H1 (cell line): Measurements from ENCODE around the gene WDFY3. TPM values are rescaled to one million over a fixed set of nuclear protein-coding genes. Genes with fewer than 3 reads are reported as not detected.

Experiments
- CTCF ChIA-PET: fragments of 300-600 bp; sonication (Branson Sonifier 250); formaldehyde crosslinking; loops from one replicate; lab custom pipeline; 2021; ENCODE audit not compliant: partially characterized antibody; lab: Charles Lee
- POLR2A ChIA-PET: fragments of 300-600 bp; sonication (Branson Sonifier 250); formaldehyde crosslinking; loops from one replicate; lab custom pipeline; 2021; ENCODE audit warnings: inconsistent platforms; ENCODE audit not compliant: partially characterized antibody; lab: Charles Lee
- DNase-seq, 2 experiments: peaks; one replicate each; pipeline versions ENCODE4 v3.0.0 to v3.0.0-alpha.2; 2010 to 2022; ENCODE audit warnings: low spot score in 2 of 2, low read depth in 1 of 2, mixed read lengths in 1 of 2
- FAIRE-seq: peaks from 2 replicates; lab custom pipeline; 2011; peaks lifted over from hg19 to GRCh38; lab: Jason Lieb, UNC
- H2AFZ ChIP-seq: 2 replicates; pipeline ENCODE4 v1.8.1; 2012; ENCODE audit warnings: low read length, inconsistent platforms
- H2AK5ac ChIP-seq: 2 replicates; pipeline ENCODE4 v1.6.1; 2013; ENCODE audit warnings: low read depth, low read length
- H2BK120ac ChIP-seq: replicated peaks from 2 replicates; pipeline ENCODE3; 2013; ENCODE audit warnings: low read depth, low read length, inconsistent platforms
- H2BK12ac ChIP-seq: 2 replicates; pipeline ENCODE4 v1.6.1; 2013; ENCODE audit warnings: low read depth, low read length
- H2BK15ac ChIP-seq: 2 replicates; pipeline ENCODE4 v1.6.1; 2013; ENCODE audit warnings: low read length
- H2BK20ac ChIP-seq: 2 replicates; pipeline ENCODE4 v1.6.1; 2013; ENCODE audit warnings: low read length
- H2BK5ac ChIP-seq: 2 replicates; pipeline ENCODE4 v1.6.1; 2013; ENCODE audit warnings: low read depth, low read length
- H3K14ac ChIP-seq: 2 replicates; pipeline ENCODE4 v1.6.1; 2013; ENCODE audit warnings: inconsistent platforms; ENCODE audit not compliant: insufficient read length
- H3K18ac ChIP-seq: 2 replicates; pipeline ENCODE4 v1.6.1; 2013; ENCODE audit warnings: low read length; ENCODE audit errors: extremely low read depth
- H3K23ac ChIP-seq: 2 replicates; pipeline ENCODE4 v1.6.1; 2013; ENCODE audit warnings: inconsistent platforms; ENCODE audit not compliant: insufficient read length
- H3K23me2 ChIP-seq: 2 replicates; pipeline ENCODE4 v1.6.1; 2013; ENCODE audit warnings: low read depth, low read length
- H3K27ac ChIP-seq: 2 replicates; pipeline ENCODE4 v1.6.1; 2011; ENCODE audit warnings: low read depth, low read length, inconsistent platforms
- H3K27me3 ChIP-seq, 4 experiments: replicated peaks in 1 of 4; 1 replicate in 1 of 4; 2 replicates in 3 of 4; pipeline versions ENCODE4 v1.6.1 to v1.8.1; 2011 to 2013; ENCODE audit warnings: low read length in 3 of 4, mild to moderate bottlenecking in 3 of 4, inconsistent platforms in 2 of 4, mixed read lengths in 2 of 4, moderate library complexity in 1 of 4; ENCODE audit not compliant: control insufficient read depth in 3 of 4, insufficient read depth in 3 of 4; ENCODE audit errors: extremely low read depth in 1 of 4
- H3K36me3 ChIP-seq, 4 experiments: 2 replicates each; pipeline versions ENCODE4 v1.6.1 to v1.8.1; 2011 to 2013; ENCODE audit warnings: mild to moderate bottlenecking in 4 of 4, low read length in 3 of 4, moderate library complexity in 2 of 4, control low read depth in 1 of 4, inconsistent platforms in 1 of 4; ENCODE audit not compliant: insufficient read depth in 4 of 4, control insufficient read depth in 2 of 4
- H3K4ac ChIP-seq: replicated peaks from 2 replicates; pipeline ENCODE3; 2013; ENCODE audit warnings: low read length, low read depth, mixed read lengths, inconsistent platforms; ENCODE audit not compliant: insufficient read length
- H3K4me1 ChIP-seq, 4 experiments: replicated peaks in 1 of 4; 1 replicate in 1 of 4; 2 replicates in 3 of 4; pipeline versions ENCODE4 v1.6.1 to v1.8.1; 2011 to 2013; ENCODE audit warnings: low read length in 3 of 4, inconsistent platforms in 2 of 4, mixed read lengths in 1 of 4; ENCODE audit not compliant: insufficient read depth in 4 of 4, control insufficient read depth in 3 of 4
- H3K4me2 ChIP-seq, 2 experiments: 2 replicates each; pipeline versions ENCODE4 v1.6.1 to v1.8.1; 2011 to 2013; ENCODE audit warnings: low read depth in 2 of 2, low read length in 2 of 2, control low read depth in 1 of 2, inconsistent platforms in 1 of 2, mild to moderate bottlenecking in 1 of 2; ENCODE audit not compliant: insufficient read depth in 1 of 2
- H3K4me3 ChIP-seq, 4 experiments: fragments of 200-600, 300-600 bp in 1 of 4; sonication (generic), shearing (Covaris generic), sonication (Bioruptor Twin) in 1 of 4; 2 replicates each; pipeline versions ENCODE4 v1.5.1 to v1.8.1; 2011 to 2016; ENCODE audit warnings: low read length in 4 of 4, low read depth in 3 of 4, control low read depth in 2 of 4, inconsistent platforms in 2 of 4, mild to moderate bottlenecking in 2 of 4, mixed read lengths in 1 of 4, moderate library complexity in 1 of 4; ENCODE audit not compliant: insufficient read depth in 2 of 4; ENCODE audit errors: extremely low read depth in 1 of 4
- H3K56ac ChIP-seq: replicated peaks from 2 replicates; pipeline ENCODE3; 2013; ENCODE audit warnings: low read depth, mild to moderate bottlenecking, mixed read lengths, low read length, inconsistent platforms; ENCODE audit not compliant: insufficient read length
- H3K79me1 ChIP-seq: 2 replicates; pipeline ENCODE4 v1.6.1; 2013; ENCODE audit warnings: low read depth, low read length, control low read depth
- H3K79me2 ChIP-seq, 2 experiments: 2 replicates each; pipeline versions ENCODE4 v1.6.1 to v1.8.1; 2012 to 2013; ENCODE audit warnings: low read length in 2 of 2, mild to moderate bottlenecking in 2 of 2, inconsistent platforms in 1 of 2; ENCODE audit not compliant: insufficient read depth in 2 of 2, control insufficient read depth in 1 of 2
- H3K9ac ChIP-seq, 4 experiments: replicated peaks in 1 of 4; 1 replicate in 1 of 4; 2 replicates in 3 of 4; pipeline versions ENCODE4 v1.6.1 to v1.8.1; 2011 to 2013; ENCODE audit warnings: low read depth in 3 of 4, low read length in 3 of 4, control low read depth in 2 of 4, mild to moderate bottlenecking in 2 of 4, moderate library complexity in 2 of 4, inconsistent platforms in 1 of 4; ENCODE audit errors: extremely low read depth in 1 of 4
- H3K9me3 ChIP-seq, 2 experiments: 2 replicates each; pipeline versions ENCODE4 v1.6.1 to v1.8.1; 2012 to 2013; ENCODE audit warnings: mild to moderate bottlenecking in 2 of 2, moderate library complexity in 2 of 2, control low read depth in 1 of 2, inconsistent platforms in 1 of 2, low read depth in 1 of 2, low read length in 1 of 2, mixed read lengths in 1 of 2; ENCODE audit not compliant: insufficient read depth in 2 of 2
- H4K20me1 ChIP-seq, 2 experiments: replicated peaks in 1 of 2; 2 replicates each; pipeline versions ENCODE3 to v1.8.1; 2011 to 2013; ENCODE audit warnings: inconsistent platforms in 2 of 2, low read length in 2 of 2, mild to moderate bottlenecking in 1 of 2; ENCODE audit not compliant: insufficient read depth in 2 of 2, control insufficient read depth in 1 of 2
- H4K5ac ChIP-seq: 2 replicates; pipeline ENCODE4 v1.6.1; 2013; ENCODE audit warnings: low read length, low read depth, mixed read lengths, inconsistent platforms; ENCODE audit not compliant: insufficient read length
- H4K8ac ChIP-seq: 2 replicates; pipeline ENCODE4 v1.8.0; 2013; ENCODE audit warnings: mild to moderate bottlenecking, moderate library complexity, low read length, inconsistent platforms; ENCODE audit not compliant: insufficient read depth; ENCODE audit errors: extremely low read depth
- H4K91ac ChIP-seq: replicated peaks from 2 replicates; pipeline ENCODE3; 2013; ENCODE audit warnings: low read length, mixed read lengths, inconsistent platforms; ENCODE audit not compliant: insufficient read length
- CEBPB ChIP-seq: IDR thresholded peaks from 2 replicates; pipeline ENCODE4 v1.6.1; 2012; ENCODE audit warnings: low read depth, low read length
- CTCF ChIP-seq, 3 experiments: IDR thresholded peaks; 1 replicate in 2 of 3; 2 replicates in 1 of 3; pipeline versions ENCODE4 v1.5.1 to v1.6.1; 2011; ENCODE audit warnings: low read length in 3 of 3, mild to moderate bottlenecking in 3 of 3, inconsistent platforms in 2 of 3, low read depth in 1 of 3, moderate library complexity in 1 of 3; ENCODE audit not compliant: insufficient read depth in 1 of 3; ENCODE audit errors: control extremely low read depth in 1 of 3
- EGR1 ChIP-seq: IDR thresholded peaks from 2 replicates; pipeline ENCODE4 v1.6.1; 2011; ENCODE audit warnings: low read depth, low read length, borderline replicate concordance
- GTF2F1 ChIP-seq: IDR thresholded peaks from 2 replicates; pipeline ENCODE4 v1.6.1; 2012; ENCODE audit warnings: low read depth, low read length, improper control_type of control experiment, borderline replicate concordance
- KDM1A ChIP-seq: fragments of 200-600, 300-600 bp; sonication (generic); IDR thresholded peaks from 2 replicates; pipeline ENCODE4 v1.7.1; 2016; ENCODE audit warnings: mild to moderate bottlenecking, low read length, borderline replicate concordance
- POLR2A ChIP-seq, 2 experiments: IDR thresholded peaks; 1 replicate in 1 of 2; 2 replicates in 1 of 2; pipeline ENCODE4 v1.6.1; 2011; ENCODE audit warnings: low read depth in 2 of 2, low read length in 2 of 2, mild to moderate bottlenecking in 2 of 2; ENCODE audit errors: control extremely low read depth in 1 of 2
- POU5F1 ChIP-seq: IDR thresholded peaks from 2 replicates; pipeline ENCODE4 v1.6.1; 2011; ENCODE audit warnings: low read depth, mild to moderate bottlenecking, low read length, moderate library complexity
- RNF2 ChIP-seq: fragments of 200-900, 300-1000 bp; sonication (generic); IDR thresholded peaks from 2 replicates; pipeline ENCODE4 v1.7.1; 2016; ENCODE audit warnings: borderline replicate concordance, low read depth, mild to moderate bottlenecking, antibody characterized with exemption, low read length; ENCODE audit not compliant: poor library complexity, severe bottlenecking; ENCODE audit errors: missing control alignments
- SP2 ChIP-seq: IDR thresholded peaks from 2 replicates; pipeline ENCODE4 v1.6.1; 2012; ENCODE audit warnings: mild to moderate bottlenecking, low read length, inconsistent platforms
- TAF7 ChIP-seq: optimal IDR thresholded peaks from 2 replicates; pipeline ENCODE3; 2011; ENCODE audit warnings: low read depth, mild to moderate bottlenecking, inconsistent platforms, low read length, moderate library complexity, borderline replicate concordance
- TBP ChIP-seq: IDR thresholded peaks from 2 replicates; pipeline ENCODE4 v1.6.1; 2011; ENCODE audit warnings: low read depth, low read length, improper control_type of control experiment
- YY1 ChIP-seq: IDR thresholded peaks from 2 replicates; pipeline ENCODE4 v1.6.1; 2011; ENCODE audit warnings: low read depth, mild to moderate bottlenecking, low read length
- WGBS, 2 experiments: shearing (Covaris generic) in 1 of 2; methylation state at CpG; one replicate each; pipeline versions ENCODE4 v1.1.6 to v1.1.7; 2013 to 2015; ENCODE audit warnings: low lambda C conversion rate in 2 of 2, mixed read lengths in 2 of 2, inconsistent platforms in 1 of 2, low coverage in 1 of 2, missing lambda C conversion rate in 1 of 2; ENCODE audit not compliant: insufficient replicate concordance in 2 of 2, insufficient coverage in 1 of 2, insufficient read length in 1 of 2; ENCODE audit errors: extremely low coverage in 1 of 2, missing lambda C conversion rate in 1 of 2; 5-methylcytosine and 5-hydroxymethylcytosine counted together
- polyA plus RNA-seq, 7 experiments: library from polyadenylated mRNA; depleted of rRNA in 3 of 7; stranded (reverse) in 5 of 7; unstranded in 2 of 7; fragments of >200 nt in 5 of 7; fragments of 200-250 nt in 2 of 7; gene quantifications; 1 replicate in 5 of 7; 2 replicates in 1 of 7; 4 replicates in 1 of 7; pipeline versions ENCODE4 v1.2.1 to v1.2.3, GENCODE V29; 2011 to 2013; ENCODE audit warnings: missing spikeins in 2 of 7, mixed read lengths in 2 of 7
- total RNA-seq: library from RNA; stranded (reverse); fragmentation: NEBNext Ultra II Directional; extraction: Animal tissue kit (Norgen Biotek cat#: 25700); gene quantifications from 2 replicates; pipeline ENCODE4 v1.2.1, GENCODE V29; 2021

WDFY3 gene
- total and polyA plus RNA-seq, 2 of the 8 experiments (the other 6 are each of a cell fraction or from before 2014, with no cell fraction given) = 25.6 to 62.4 TPM

- no peak overlapping the region for H3K9ac ChIP-seq
- no peak overlapping the region for H3K56ac ChIP-seq
- WGBS, 2 experiments = 58% methylated on average over 1 of the region's 1 CpG; no CpG with 5 or more reads in 1 of the 2 experiments
- POLR2A ChIA-PET = no interaction called here
- H4K20me1 ChIP-seq = no peaks in the 10 kb centered on the region
- peaks cover 0 to 54% of the 10 kb centered on the region in 2 experiments; a peak in 2 of 4 replicates for H3K79me2 ChIP-seq
- FAIRE-seq (no peak), DNase-seq (no peak)
- H3K79me1 ChIP-seq = no peaks in the 10 kb centered on the region; the same call in 1 of the 2 replicates
- H3K4ac ChIP-seq = no peak overlapping the region
- H2AK5ac ChIP-seq = no peak overlapping the region
- no peak overlapping the region for H2BK12ac ChIP-seq
- no peak overlapping the region for H3K18ac ChIP-seq
- no peak overlapping the region for H3K14ac ChIP-seq
- no peaks in the 10 kb centered on the region for H3K9me3 ChIP-seq
- peak overlapping the region in 1 of 2 experiments; percentile 47; a peak in 3 of 4 replicates for H3K4me2 ChIP-seq
- no peak overlapping the region for H2BK5ac ChIP-seq
- no peak overlapping the region for H3K23ac ChIP-seq
- H2BK20ac ChIP-seq = no peak overlapping the region
- no peak overlapping the region for H3K4me3 ChIP-seq
- H3K23me2 ChIP-seq = no peaks in the 10 kb centered on the region
- no peak overlapping the region for H2BK120ac ChIP-seq
- no peak overlapping the region for H3K27ac ChIP-seq
- peaks cover 0 to 7% (median 2%) of the 10 kb centered on the region in 4 experiments; a peak in 2 of 7 replicates for H3K4me1 ChIP-seq
- H3K36me3 ChIP-seq = no peaks in the 10 kb centered on the region; a peak in 1 of 8 replicates
- H2BK15ac ChIP-seq = no peak overlapping the region
- no peak overlapping the region for H4K5ac ChIP-seq
- no peak overlapping the region for H4K8ac ChIP-seq
- no peaks in the 10 kb centered on the region for H3K27me3 ChIP-seq
- no peak overlapping the region for H2AFZ ChIP-seq
- no peak overlapping the region for H4K91ac ChIP-seq
- CTCF ChIA-PET = no interaction called here
- no peak for TF ChIP-seq GTF2F1
- TF ChIP-seq POU5F1 = no peak
- no peak for TF ChIP-seq CEBPB
- no peak for TF ChIP-seq EGR1
- no peak for TF ChIP-seq CTCF (IDR thresholded peaks at IDR 0.05; ENCODE audit: control extremely low read depth in 1 of 3, insufficient read depth in 1 of 3, low read depth in 1 of 3, low read length in 3 of 3)
- no peak for TF ChIP-seq TAF7
- TF ChIP-seq YY1 = no peak
- no peak for TF ChIP-seq RNF2
- no peak for TF ChIP-seq POLR2A (IDR thresholded peaks at IDR 0.05; ENCODE audit: control extremely low read depth in 1 of 2, low read depth in 2 of 2, low read length in 2 of 2)
- TF ChIP-seq TBP = no peak
- no peak for TF ChIP-seq SP2
- TF ChIP-seq KDM1A = no peak
These were observed 50.3 kb downstream of the WDFY3 start for GRCh38 chr4:84916227-84916626.
